SU-DHL-6 (cell line): ENCODE data around the gene COMT.

Experiments used
- H2AFZ ChIP-seq: fragments of 200-600 bp; sonication (generic); 2 replicates; pipeline ENCODE4 v1.6.1; 2014; ENCODE audit warnings: low read depth, mild to moderate bottlenecking, moderate library complexity, mixed read lengths, antibody characterized with exemption, low read length; ENCODE audit not compliant: severe bottlenecking
- H3F3A ChIP-seq: fragments of 200-600 bp; shearing (Covaris generic); 2 replicates; pipeline ENCODE4 v1.6.0; 2016; ENCODE audit warnings: antibody characterized with exemption, mild to moderate bottlenecking; ENCODE audit not compliant: insufficient read depth
- H3K27ac ChIP-seq: fragments of 200-600 bp; sonication (generic); 2 replicates; pipeline ENCODE4 v1.5.1; 2016; ENCODE audit warnings: low read depth, mild to moderate bottlenecking, low read length, moderate library complexity, mixed read lengths
- H3K27me3 ChIP-seq: fragments of 200-600 bp; sonication (generic), shearing (Covaris generic); 2 replicates; pipeline ENCODE4 v1.6.0; 2014; ENCODE audit warnings: mild to moderate bottlenecking, low read length
- H3K36me3 ChIP-seq: fragments of 200-600 bp; sonication (generic); 2 replicates; pipeline ENCODE4 v1.6.1; 2014; ENCODE audit warnings: mild to moderate bottlenecking, low read length, mixed read lengths
- H3K4me2 ChIP-seq: fragments of 300-600, 200-600 bp; shearing (Covaris generic), sonication (generic); 2 replicates; pipeline ENCODE4 v1.6.0; 2014; ENCODE audit warnings: low read length, low read depth, mild to moderate bottlenecking; ENCODE audit not compliant: poor library complexity, severe bottlenecking
- H3K4me3 ChIP-seq: fragments of 200-600 bp; sonication (generic); 2 replicates; pipeline ENCODE4 v1.5.1; 2014; ENCODE audit warnings: antibody characterized with exemption, low read length, mild to moderate bottlenecking, mixed read lengths; ENCODE audit not compliant: insufficient read depth, poor library complexity, severe bottlenecking
- H3K79me2 ChIP-seq: fragments of 200-600 bp; sonication (generic); 2 replicates; pipeline ENCODE4 v1.6.1; 2014; ENCODE audit warnings: mild to moderate bottlenecking, low read length, moderate library complexity; ENCODE audit not compliant: insufficient read depth
- H3K9ac ChIP-seq: fragments of 200-600 bp; sonication (generic); 2 replicates; pipeline ENCODE4 v1.7.0; 2014; ENCODE audit warnings: mild to moderate bottlenecking, low read length
- H3K9me2 ChIP-seq: fragments of 200-600 bp; sonication (generic); replicated peaks from 2 replicates; pipeline ENCODE4 v1.6.1; 2014; ENCODE audit warnings: low read length; ENCODE audit not compliant: insufficient read depth
- H3K9me3 ChIP-seq: fragments of 200-600 bp; sonication (generic); 2 replicates; pipeline ENCODE4 v1.6.1; 2014; ENCODE audit warnings: low read length, mixed read lengths; ENCODE audit not compliant: insufficient read depth
- H4K20me1 ChIP-seq: fragments of 200-600 bp; sonication (generic); 2 replicates; pipeline ENCODE4 v1.6.1; 2014; ENCODE audit warnings: low read depth, mild to moderate bottlenecking, antibody characterized with exemption, low read length, moderate library complexity, mixed read lengths
- CTCF ChIP-seq: fragments of 200-600 bp; sonication (generic); IDR thresholded peaks from one replicate; pipeline ENCODE4 v1.5.1; 2017; ENCODE audit warnings: antibody characterized with exemption, mild to moderate bottlenecking, low read length, moderate library complexity; ENCODE audit not compliant: insufficient read depth, poor library complexity, severe bottlenecking
- EZH2phosphoT487 ChIP-seq: fragments of 200-600 bp; sonication (generic), shearing (Covaris generic); conservative IDR thresholded peaks from 2 replicates; pipeline ENCODE4 v1.6.1; 2018; ENCODE audit warnings: mild to moderate bottlenecking, antibody characterized with exemption, low read length, moderate library complexity, mixed read lengths

The COMT gene

GRCh38 chr22:19967850-19968449 lies 26.4 kb downstream of the COMT start:
- Histone ChIP-seq H3K9me2 (no peaks in the 10 kb centered on the region), H4K20me1 (no peaks in the 10 kb centered on the region), H3K27ac (no peak overlapping the region), H3K9ac (no peak overlapping the region), H3K9me3 (no peaks in the 10 kb centered on the region), H3K36me3 (no peaks in the 10 kb centered on the region), H2AFZ (no peak overlapping the region), H3K79me2 (no peaks in the 10 kb centered on the region), H3K4me3 (no peak overlapping the region), H3F3A (no peaks in the 10 kb centered on the region), H3K4me2 (no peak overlapping the region), H3K27me3 (no peaks in the 10 kb centered on the region)
- TF ChIP-seq CTCF (no peak), EZH2phosphoT487 (no peak)

- Histone ChIP-seq H3K9me3 (no peaks in the 10 kb centered on the region), H3K4me2 (no peak overlapping the region), H4K20me1 (no peaks in the 10 kb centered on the region)
Observed at GRCh38 chr22:19968450-19968891, 26.9 kb downstream of the COMT start.

GRCh38 chr22:19969141-19969928 lies 27.8 kb downstream of the COMT start:
- H3K27ac ChIP-seq = no peak overlapping the region
- no peak overlapping the region for H2AFZ ChIP-seq
- no peaks in the 10 kb centered on the region for H3K9me3 ChIP-seq
- no peaks in the 10 kb centered on the region for H3K27me3 ChIP-seq
- no peaks in the 10 kb centered on the region for H4K20me1 ChIP-seq
- H3K9me2 ChIP-seq = no peaks in the 10 kb centered on the region
- no peak overlapping the region for H3K4me3 ChIP-seq
- H3K79me2 ChIP-seq = no peaks in the 10 kb centered on the region
- H3K4me2 ChIP-seq = no peak overlapping the region
- no peaks in the 10 kb centered on the region for H3K36me3 ChIP-seq
- no peaks in the 10 kb centered on the region for H3F3A ChIP-seq
- no peak for TF ChIP-seq CTCF
- TF ChIP-seq EZH2phosphoT487 = no peak
- H3K9ac ChIP-seq = no peak overlapping the region

More at GRCh38 chr22:19968450-19968891, 26.9 kb downstream of the COMT start:
- Histone ChIP-seq H3K9me2 (no peaks in the 10 kb centered on the region), H3K36me3 (no peaks in the 10 kb centered on the region), H3F3A (no peaks in the 10 kb centered on the region), H3K79me2 (no peaks in the 10 kb centered on the region), H3K4me3 (no peak overlapping the region), H3K27ac (no peak overlapping the region), H2AFZ (no peak overlapping the region), H3K9ac (no peak overlapping the region), H3K27me3 (no peaks in the 10 kb centered on the region)
- no peak for TF ChIP-seq CTCF
- TF ChIP-seq EZH2phosphoT487 = no peak
